ENCODE results near the gene RAB43. TPM values are rescaled to one million over a fixed set of nuclear protein-coding genes. Genes with fewer than 3 reads are reported as not detected.

RAB43 gene
- polyA plus RNA-seq, 2 of the 4 experiments (the other 2 are of a cell fraction), result 1.6 to 2.9 TPM

GRCh38 chr3:129103296-129103695 lies 18.3 kb downstream of the RAB43 start:
- WGBS (ENCODE audit: missing lambda C conversion rate), result 71% methylated on average over 5 of the region's 7 CpGs
- ChIA-PET POLR2A (no interaction called here), CTCF (interaction anchor here (2.0 kb wide), 1 partner anchor 49 kb away, joined by 7 read pairs; no protein-coding TSS in a partner anchor)
- no peak overlapping the region for H3K4me2 ChIP-seq
- H3K4me1 ChIP-seq, result no peaks in the 10 kb centered on the region
- DNase-seq (ENCODE audit: low read depth in 1 of 2, low spot score in 1 of 2), result no peak
- no peak for FAIRE-seq
- no peak overlapping the region for H3K4me3 ChIP-seq
- no peak for ATAC-seq
- H3K27ac ChIP-seq, result no peak overlapping the region
- TF ChIP-seq CHD2 (IDR thresholded peaks at IDR 0.05; ENCODE audit: low read length, partially characterized antibody) (no peak), EP300 (IDR thresholded peaks at IDR 0.05) (no peak), HMGXB4 (CRISPR knock-in tag; IDR thresholded peaks at IDR 0.05; ENCODE audit: borderline replicate concordance) (no peak), HOXB13 (CRISPR knock-in tag; IDR thresholded peaks at IDR 0.05; ENCODE audit: low read depth) (no peak), CHD4 (IDR thresholded peaks at IDR 0.05; ENCODE audit: borderline replicate concordance) (no peak)
- no peaks in the 10 kb centered on the region for H3K9me3 ChIP-seq

GRCh38 chr3:129101370-129102138 lies 20.1 kb downstream of the RAB43 start:
- POLR2A ChIA-PET, result no interaction called here
- no peak overlapping the region for H3K27ac ChIP-seq
- WGBS (ENCODE audit: missing lambda C conversion rate), result 85% methylated on average over 10 of the region's 12 CpGs
- DNase-seq (ENCODE audit: low read depth in 1 of 2, low spot score in 1 of 2) (no peak), FAIRE-seq (no peak), ATAC-seq (no peak)
- TF ChIP-seq ZC3H11A (IDR thresholded peaks at IDR 0.05), result no peak
- no peak for TF ChIP-seq BHLHE40 (IDR thresholded peaks at IDR 0.05; ENCODE audit: low read depth, low read length)
- TF ChIP-seq EHF (CRISPR knock-in tag; IDR thresholded peaks at IDR 0.05), result no peak
- TF ChIP-seq RAD21 (conservative IDR thresholded peaks at IDR 0.05 in 1 of 2, IDR thresholded peaks at IDR 0.05 in 1 of 2), result no peak
- no peak for TF ChIP-seq JUN (IDR thresholded peaks at IDR 0.05)
- no peak for TF ChIP-seq KDM1A (IDR thresholded peaks at IDR 0.05; ENCODE audit: low read depth)
- no peak for TF ChIP-seq PBX3 (IDR thresholded peaks at IDR 0.05)
- no peak for TF ChIP-seq CHD4 (IDR thresholded peaks at IDR 0.05; ENCODE audit: borderline replicate concordance)
- no peak for TF ChIP-seq NFE2L2 (conservative IDR thresholded peaks at IDR 0.05; ENCODE audit: low read length)
- no peak for TF ChIP-seq CTCF (IDR thresholded peaks at IDR 0.05)
- no peak for TF ChIP-seq KDM5A (IDR thresholded peaks at IDR 0.05)
- no peak for TF ChIP-seq NR3C1 (IDR thresholded peaks at IDR 0.05)
- no peak overlapping the region for H3K4me3 ChIP-seq
- CTCF ChIA-PET, result interaction anchor here (1.7 to 2.0 kb wide), 3 partner anchors 48 to 131 kb away, joined by 5 to 7 read pairs (median 6); no protein-coding TSS in a partner anchor
- no peaks in the 10 kb centered on the region for H3K4me1 ChIP-seq
- no peaks in the 10 kb centered on the region for H3K9me3 ChIP-seq
- H3K4me2 ChIP-seq, result no peak overlapping the region

GRCh38 chr3:129100274-129100673 lies 21.3 kb downstream of the RAB43 start:
- DNase-seq (ENCODE audit: low read depth in 1 of 2, low spot score in 1 of 2) (no peak), ATAC-seq (no peak), FAIRE-seq (no peak)
- Histone ChIP-seq H3K27ac (no peak overlapping the region), H3K4me2 (no peak overlapping the region), H3K4me3 (no peak overlapping the region), H3K9me3 (no peaks in the 10 kb centered on the region), H3K4me1 (no peaks in the 10 kb centered on the region)
- no peak for TF ChIP-seq PHF8 (IDR thresholded peaks at IDR 0.05; ENCODE audit: borderline replicate concordance, low read depth)
- no peak for TF ChIP-seq BHLHE40 (IDR thresholded peaks at IDR 0.05; ENCODE audit: low read depth, low read length)
- TF ChIP-seq MYC (IDR thresholded peaks at IDR 0.05; ENCODE audit: borderline replicate concordance, low read length), result no peak
- no peak for TF ChIP-seq CHD2 (IDR thresholded peaks at IDR 0.05; ENCODE audit: low read length, partially characterized antibody)
- TF ChIP-seq MAZ (IDR thresholded peaks at IDR 0.05; ENCODE audit: borderline replicate concordance, low read depth, low read length), result no peak
- no peak for TF ChIP-seq CTCF (IDR thresholded peaks at IDR 0.05)
- TF ChIP-seq HOXB5 (CRISPR knock-in tag; IDR thresholded peaks at IDR 0.05), result no peak
- no peak for TF ChIP-seq PBX3 (IDR thresholded peaks at IDR 0.05)
- WGBS (ENCODE audit: missing lambda C conversion rate), result 77% methylated on average over 1 of the region's 1 CpG
- CTCF ChIA-PET, result interaction anchor here (1.3 to 1.9 kb wide), 3 partner anchors 47 to 146 kb away, joined by 3 to 6 read pairs (median 5); no protein-coding TSS in a partner anchor
- POLR2A ChIA-PET, result no interaction called here
